Activated T-cell treated with anti-CD3 and anti-CD28 coated beads for 24 hours (primary cell): ENCODE results near the gene CHD5.

ENCODE experiments used
- DNase-seq: peaks from one replicate; pipeline ENCODE4 v3.0.0-alpha.2; 2020; ENCODE audit warnings: low read depth

CHD5 gene

DNA sequence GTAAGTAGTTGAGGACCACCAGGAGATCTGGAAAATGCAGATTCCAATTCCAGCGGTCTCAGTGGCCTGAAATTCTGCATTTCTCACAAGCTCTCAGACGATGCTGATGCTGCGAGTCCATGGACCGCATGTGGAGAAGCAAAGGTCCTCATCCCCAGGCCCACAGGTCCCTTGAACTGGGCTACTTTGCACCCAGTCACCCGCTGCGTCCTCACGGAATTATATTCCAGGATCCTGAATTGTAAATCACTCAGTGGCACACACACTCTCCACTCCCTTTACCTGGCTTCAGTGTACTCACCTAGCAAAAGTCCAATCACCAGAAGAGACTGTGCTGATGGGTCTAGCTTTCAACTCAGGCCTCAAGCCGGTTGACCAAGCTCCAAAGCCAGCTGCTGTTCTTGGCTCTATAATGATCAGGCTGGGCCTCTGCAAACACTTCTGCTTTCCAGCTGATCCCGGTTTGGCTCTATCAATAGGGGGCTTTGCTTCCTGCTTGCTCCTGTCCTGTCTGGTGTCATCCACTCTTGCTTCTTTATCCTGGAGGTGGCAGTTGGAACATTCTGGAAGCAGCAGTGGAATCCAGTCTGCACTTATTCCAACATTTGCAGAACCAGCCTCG is 20.2 kb upstream of the CHD5 start:
- no peak for DNase-seq

DNA sequence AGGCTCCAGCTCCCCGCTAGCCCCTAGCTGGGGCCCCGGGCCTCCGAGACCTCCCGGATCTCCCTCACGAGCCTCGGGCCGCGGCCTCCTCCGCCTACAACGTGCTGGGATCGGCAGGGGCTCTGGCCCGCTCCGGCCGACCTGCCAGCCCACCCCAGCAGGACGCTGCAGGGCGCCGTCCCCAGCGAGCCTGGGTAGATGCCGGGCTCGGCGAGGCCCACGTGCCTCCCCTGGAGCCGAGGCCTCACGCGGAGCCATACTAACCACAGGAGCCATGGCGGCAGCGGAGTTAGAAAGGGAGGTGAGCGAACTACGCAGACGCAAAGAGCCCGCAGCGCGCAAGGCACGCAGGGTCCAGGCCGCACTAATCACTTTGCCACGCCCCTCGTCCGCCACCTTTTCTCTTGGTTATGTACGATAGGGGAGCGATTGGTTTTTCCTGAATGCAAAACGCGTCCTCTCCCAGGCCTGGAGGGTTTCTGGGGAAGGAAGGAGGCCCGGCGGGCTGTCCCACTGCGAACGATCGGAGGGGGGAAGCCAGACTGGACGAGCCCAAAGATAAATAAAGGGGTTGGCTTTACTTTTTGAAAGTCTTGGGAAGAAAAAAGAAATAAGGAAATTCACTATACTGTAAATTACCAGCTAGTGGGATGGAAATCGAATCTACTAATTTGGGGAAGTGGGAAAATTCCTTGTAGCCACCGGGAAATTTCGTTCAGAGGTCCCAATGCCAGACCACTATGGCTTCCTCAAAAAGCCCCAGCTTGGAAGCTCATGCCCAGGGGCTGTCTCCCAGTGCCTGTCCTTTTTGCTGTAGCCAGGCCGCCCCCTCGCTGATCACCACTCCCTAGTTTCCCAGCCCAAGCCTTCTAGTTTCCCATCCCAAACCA is 19.4 kb upstream of the CHD5 start, which contains the start of gene RPL22:
TSS of gene RPL22 (minus strand) at position 298 of the 890 bp plus-strand sequence. CDS start at position 276, 22 bp downstream.
- DNase-seq, result peak; percentile 96

DNA sequence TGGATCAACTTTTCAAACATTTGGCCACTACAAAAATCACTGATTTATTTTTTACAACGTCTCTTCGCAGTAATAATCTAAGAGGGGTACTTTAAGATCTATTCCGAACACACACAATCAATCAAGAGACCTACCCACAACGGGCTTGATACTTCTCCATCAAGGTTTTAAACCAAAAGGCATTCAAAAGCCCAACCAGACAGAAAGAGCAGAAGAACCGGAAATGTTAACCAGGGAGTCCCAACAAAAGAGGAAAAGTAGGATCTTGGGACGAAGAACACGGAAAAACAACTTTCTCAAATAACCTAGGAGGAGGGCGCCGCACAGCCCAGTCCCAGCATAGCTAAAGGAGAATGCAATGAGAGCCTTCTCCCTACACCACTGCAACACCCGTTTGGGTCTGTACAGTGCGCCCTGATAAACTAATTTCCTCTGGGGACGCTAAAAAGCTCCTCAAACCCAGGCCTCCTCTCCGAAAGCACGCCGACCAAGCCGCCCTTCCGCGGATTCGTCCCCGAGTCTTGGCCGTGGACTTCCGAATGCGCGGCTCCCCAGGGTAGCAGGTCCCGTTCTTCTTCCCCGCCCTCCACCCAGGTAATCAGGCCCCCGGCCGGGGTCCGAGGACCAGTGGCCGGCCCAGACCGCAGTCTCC is 18.7 kb upstream of the CHD5 start:
- DNase-seq, result no peak

DNA sequence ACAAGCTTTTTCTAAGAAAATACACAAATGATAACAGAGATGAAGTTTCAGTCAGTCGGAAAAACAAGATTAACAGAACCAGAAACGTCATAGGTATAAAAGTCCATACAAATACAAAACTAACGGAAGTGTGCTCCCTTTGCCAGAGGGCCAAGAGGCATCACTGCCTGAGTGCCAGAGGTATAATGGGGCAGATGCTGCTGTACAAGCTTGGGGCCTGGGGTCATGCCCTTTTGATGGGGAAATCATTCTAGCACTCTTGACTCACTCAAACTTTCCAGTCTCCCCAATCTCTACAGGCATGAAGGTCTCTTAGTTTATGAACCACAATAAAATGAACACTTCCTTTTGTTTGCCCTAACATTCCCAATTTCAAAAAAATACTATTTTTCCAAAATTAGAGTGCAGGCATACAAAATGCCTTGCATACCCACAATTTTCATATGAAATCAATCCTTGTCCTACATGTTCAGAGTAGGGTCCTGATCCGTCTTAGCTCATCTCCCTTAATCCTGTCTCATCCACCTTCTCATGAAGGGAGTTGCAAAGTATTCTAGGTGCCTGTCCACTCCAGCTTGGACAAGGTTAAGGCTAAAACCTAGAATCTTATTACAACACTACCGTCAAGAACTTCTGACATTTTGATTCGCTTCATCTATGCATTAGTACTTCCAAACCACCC is 17.8 kb upstream of the CHD5 start:
- DNase-seq, result no peak

DNA sequence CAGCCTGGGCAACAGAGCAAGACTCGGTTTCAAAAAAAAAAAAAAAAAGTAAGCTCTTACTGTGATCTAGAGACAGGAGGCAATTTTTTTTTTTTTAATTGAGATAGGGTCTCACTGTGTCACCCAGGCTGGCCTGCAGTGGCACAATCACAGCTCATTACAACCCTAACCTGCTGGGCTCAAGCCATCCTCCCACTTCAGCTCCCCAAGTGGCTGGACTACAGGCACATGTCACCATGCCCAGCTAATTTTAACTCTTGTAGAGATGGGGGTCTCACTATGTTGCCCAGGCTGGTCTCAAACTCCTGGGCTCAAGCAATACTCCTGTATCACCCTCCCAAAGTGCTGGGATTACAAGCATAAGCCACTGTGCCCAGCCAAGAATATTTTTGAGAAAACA is 11.8 kb upstream of the CHD5 start:
- DNase-seq, result no peak

DNA sequence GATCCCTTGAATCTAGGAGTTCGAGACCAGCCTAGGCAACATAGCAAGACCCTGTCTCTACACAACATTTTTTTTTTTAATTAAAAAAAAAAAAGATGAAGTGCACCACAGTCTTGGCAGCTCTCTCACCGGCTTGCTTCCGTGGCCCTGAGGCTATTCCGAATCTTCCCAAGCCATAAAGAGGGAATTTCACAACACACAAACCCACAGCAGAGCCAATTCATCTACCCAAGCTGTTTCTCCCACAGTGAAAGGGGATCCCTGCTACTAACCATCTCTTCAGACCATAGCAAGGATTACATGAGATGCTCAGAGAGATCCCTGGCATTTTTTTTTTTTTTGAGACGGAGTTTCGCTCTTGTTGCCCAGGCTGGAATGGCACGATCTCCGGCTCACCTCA is 8.3 kb upstream of the CHD5 start:
- DNase-seq, result no peak

DNA sequence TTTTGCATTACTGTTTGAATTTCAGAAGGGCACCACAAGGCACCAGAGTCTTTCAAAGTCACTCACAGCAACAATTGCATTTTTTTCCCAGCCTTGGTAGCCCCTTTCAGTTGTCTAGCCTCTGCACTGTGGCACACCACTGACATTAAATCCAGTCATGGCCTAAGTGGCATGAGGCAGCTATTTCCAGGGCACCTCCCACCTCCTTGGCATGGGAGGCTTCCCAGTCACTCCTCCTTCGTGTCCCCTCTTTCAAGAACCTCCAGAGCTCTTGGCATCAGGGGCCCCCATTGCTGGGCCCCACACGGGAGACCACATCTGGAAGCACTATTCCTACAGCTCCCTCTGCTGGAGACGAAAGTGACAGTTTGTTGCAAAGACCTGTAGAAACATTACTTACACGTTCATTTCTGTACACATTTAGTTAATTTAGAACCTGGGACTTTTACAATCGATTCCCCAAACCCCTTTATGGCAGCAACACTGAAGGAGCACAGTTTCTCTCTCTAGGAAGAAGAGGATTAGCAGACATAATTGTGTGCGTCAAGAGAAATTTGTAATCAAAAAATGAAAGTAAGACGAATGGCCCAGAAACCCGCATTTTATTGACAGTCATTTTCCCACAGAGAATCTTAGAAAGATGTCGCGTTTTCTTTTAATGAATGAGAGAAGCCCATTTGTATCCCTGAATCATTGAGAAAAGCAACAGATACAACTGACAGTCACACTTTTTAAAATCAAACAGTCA is 5.7 kb upstream of the CHD5 start:
- DNase-seq, result no peak

DNA sequence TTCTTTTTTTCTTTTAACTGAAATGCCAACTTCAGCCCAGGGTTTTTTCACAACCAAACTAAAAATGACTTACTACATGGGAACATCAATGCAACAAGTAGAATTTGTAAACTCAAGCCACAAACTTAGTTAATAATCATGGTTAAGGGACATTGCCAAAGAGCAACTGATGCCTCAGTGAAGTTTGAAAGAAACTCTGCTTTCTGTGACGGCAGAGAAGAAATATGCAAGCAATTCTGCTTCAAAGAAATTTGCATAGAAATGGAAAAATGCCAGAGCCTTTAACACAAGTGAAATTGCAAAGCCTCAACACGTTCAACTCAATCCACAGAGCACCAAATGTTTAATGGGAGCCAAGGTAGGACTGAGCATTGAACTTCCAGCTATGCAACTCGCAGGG is 5.0 kb upstream of the CHD5 start:
- no peak for DNase-seq

DNA sequence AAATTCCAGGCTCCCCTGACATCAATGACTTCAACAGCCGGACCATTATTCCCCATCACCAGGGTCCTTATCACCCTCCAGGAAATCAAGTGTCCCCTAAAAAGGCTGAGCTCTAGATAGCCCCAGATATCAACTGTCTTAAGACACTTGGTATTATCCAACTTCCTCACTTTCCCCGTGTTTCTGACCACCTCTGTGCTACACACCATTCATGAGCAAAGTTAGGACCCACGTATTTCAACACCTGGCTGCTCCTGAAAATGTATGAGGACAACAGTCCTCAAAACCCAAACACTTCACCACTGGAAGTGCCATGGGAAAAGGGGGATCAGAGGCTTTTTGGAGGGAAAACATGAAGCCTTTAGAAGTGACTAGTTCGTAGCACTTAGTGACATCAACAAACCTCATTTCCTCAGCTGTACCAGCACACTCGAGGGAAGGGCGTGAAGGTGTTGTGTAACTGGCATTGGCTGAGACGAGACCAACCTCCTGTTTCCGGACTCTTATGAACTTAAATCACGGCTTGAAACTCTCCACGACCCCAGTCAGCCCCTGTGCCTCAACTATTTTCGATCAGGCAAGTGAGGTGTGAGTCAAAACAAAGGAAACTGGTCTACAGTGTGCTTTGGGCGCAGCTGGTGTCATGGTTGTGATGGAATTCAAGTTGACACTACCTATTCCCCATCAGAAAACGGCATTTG is 4.1 kb upstream of the CHD5 start:
- no peak for DNase-seq

DNA sequence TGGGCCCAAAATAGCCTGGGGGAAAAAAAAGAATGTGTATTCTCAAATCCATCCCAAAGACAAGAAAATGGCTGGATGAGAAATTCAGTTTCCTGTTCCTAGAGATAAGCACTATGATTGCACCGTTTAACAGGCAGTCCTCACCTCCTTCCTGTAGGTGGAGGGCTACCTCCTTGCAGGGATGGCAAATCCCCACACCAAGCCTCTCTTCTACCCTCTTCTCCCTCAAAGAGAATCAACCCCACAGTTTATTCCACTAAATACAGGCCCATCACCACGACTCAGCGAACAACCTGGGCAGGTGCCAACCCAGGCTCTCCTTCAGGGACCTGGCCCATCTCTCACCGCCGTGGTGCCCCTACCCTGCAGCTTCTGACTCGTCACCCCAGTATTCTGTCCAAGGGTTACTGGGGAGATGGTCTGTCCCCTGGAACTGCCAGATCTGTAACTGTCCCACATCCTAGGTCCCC is 3.4 kb upstream of the CHD5 start:
- no peak for DNase-seq

DNA sequence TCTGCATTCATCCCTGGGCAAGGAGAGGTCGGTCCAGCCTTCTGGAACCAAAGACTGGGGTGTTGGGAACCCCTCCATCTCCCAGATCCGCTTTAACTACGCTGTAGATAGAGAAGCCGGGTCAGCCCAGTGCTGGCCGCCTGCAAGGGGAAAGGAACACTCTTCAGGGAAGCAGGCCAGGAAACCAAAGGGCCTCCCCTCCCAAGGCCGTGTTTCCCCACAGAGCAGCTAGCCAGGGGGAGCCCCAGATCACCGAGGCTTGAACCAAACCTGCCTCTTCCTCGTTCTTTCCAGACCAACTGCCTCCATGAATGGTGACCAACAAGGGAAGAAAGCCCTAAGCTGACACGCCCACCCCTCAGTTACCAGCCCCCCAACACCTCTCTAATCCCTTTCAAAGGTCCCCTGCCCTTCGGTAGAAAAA is 1.2 kb upstream of the CHD5 start:
- DNase-seq, result no peak

DNA sequence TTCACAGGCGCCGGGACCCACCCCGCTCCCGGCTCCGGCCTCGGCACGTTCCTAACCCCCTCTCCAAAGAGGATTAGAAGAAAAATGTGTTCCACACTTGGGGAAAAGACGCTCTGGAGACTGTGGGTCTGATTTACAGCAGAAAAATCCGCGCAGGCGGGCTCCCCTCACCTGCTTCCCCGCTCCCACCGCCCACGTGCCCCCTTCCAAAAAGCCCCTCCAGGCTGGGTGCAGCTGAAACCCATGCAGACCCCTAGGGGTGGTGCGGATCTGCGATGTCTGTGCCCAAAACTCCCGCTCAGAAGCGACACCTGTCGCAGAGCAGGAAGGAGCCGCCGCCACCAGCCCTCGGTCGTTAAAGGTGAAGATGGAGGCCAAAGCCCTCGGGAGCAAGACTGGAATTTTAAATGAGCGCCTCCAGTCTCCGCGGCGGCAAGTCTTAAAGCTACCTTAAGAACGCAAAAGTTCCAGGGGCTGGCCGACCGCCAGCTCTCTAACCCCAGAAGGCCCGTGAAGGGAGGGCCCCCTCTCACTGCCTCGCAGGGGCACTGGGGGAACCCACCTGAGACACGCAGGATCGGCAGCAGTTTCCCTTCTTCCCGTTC is 688 bp upstream of the CHD5 start:
- DNase-seq, result no peak

DNA sequence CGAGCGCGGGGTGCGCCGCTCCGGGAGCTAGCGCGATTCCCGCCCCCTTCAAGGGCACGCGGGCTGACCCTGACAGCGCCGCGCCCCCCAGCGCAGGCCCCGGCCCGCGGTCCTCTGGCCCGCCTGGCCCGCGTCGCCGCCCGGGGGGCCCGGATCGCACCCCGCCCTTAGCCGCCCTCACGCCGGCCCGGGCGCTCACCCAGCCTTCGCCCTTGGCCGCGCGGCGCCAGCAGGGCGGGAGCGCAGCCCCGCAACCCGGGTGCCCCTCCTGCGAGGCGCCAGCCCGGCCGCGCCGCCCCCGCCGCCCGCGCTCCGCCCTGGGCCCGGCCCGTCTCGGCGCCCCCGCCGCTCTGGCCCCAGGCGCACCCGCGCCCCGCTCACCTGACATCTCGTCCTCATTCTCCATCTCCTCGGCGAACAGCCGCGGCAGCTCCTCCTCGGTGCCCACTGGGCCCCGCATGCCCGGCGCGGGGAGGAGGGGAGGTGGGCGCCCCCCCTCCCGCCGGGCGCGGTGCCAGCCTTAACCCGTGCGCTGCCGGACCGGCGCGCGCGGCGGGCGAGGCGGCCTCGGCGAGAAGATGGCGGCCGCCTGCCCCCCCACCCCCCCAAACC is 451 bp downstream of the CHD5 start:
- no peak for DNase-seq

DNA sequence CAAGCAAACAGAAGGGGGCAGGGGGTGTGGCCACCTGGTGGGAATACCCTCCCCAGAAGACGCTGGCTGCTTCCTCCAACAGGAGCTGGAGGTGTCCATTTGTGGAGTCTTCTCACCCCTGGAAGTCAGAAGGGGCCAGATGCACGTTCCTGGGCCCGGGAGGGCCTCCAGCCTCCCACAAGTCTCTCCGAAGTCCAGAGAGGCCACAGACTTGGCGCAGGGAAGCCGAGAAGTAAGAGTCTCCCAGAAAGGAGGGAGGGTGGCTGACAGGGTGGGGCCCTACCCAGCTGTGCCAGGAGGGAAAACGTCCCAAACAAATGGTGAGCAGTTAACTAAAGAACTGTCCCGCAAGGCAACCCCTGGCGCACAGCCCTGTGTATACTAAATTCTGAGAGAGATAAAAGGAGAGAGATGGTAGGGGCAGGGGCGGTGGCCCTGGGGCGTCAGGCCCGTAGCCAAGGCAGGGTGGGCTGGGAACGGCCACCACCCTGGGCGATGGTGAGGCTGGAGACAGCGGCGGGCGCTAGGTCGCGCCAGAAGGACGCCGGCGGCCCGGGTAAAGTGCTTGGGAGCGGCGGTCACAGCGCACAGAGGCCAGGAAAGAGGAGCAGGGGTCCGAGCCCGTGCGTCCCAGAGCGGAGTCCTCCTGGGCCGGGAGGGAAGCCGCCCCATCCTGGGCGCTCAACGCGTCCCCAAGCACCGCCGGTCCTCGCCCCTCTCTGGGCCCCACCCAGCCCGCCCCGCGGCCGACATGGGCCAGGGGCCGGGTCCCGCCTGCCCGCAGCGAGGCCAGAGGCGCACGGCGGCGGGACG is 1.2 kb downstream of the CHD5 start:
- no peak for DNase-seq

DNA sequence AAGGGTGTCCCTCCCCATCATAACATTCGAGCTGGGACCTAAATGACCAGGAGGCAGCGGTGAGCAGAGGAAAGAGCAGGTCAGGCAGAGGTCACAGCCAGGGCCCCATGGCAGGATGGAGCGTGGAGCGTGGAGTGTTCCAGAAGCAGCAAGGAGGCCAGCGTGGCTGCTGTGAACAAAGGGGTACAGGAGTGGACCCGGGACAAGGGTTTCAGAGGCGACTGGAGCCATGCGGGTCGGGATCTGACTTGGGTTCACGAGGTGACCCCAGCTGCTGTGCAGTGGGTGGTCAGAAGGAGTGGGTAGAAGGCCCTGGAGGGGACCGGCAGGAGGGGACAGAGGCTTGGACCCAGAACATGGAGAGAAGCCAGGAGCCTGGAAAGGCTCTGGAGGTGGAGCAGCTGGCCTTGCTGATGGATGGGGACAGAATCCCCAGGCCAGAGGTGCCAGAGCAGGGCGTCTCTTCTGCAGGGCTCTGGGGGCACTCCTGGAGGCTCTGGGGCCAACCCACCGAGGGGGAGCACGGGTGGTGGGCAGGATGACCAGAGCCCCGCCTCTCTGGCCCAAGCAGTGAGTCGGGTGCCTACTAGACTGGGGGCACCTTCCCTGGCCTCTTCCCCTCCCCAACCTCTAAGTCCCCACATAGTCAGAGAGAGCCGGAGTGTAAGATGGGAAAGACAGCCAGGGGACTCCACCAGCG is 2.3 kb downstream of the CHD5 start:
- DNase-seq, result no peak

DNA sequence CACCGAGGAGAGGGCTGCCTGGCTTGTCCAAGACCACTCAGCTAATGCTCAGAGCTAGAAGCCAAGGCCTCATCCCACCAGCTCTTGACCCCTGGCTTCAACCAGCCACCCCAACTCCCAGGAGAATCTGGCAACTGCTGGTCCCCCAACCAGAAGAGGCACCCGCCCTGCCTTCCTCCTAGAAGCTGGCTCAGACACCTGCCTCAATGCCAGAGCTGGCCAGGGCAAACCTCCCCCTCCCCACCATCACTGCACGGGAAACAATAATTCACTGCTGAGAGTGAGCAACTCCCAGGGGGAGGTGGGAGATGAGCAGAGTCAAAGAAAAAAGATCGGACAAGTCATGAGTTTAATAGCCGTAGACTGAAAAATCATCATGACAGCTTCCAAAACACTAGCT is 3.3 kb downstream of the CHD5 start:
- no peak for DNase-seq

DNA sequence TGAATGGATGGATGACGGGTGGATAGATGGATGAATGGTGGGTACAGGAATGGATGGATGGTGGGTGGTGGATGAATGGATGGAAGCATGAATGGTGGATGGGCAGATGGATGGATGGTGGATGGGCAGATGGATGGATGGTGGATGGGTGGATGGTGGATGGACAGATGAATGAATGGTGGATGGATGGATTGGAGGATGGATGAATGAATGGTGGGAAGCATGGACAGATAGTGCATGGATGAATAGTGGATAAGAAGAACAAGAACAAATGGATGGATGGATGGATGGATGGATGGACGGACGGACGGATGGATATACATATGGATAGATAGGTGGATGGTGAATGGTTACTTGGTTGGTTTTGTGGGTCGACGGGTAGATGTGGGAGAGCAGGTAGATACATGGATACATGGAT is 4.7 kb downstream of the CHD5 start:
- DNase-seq, result no peak

DNA sequence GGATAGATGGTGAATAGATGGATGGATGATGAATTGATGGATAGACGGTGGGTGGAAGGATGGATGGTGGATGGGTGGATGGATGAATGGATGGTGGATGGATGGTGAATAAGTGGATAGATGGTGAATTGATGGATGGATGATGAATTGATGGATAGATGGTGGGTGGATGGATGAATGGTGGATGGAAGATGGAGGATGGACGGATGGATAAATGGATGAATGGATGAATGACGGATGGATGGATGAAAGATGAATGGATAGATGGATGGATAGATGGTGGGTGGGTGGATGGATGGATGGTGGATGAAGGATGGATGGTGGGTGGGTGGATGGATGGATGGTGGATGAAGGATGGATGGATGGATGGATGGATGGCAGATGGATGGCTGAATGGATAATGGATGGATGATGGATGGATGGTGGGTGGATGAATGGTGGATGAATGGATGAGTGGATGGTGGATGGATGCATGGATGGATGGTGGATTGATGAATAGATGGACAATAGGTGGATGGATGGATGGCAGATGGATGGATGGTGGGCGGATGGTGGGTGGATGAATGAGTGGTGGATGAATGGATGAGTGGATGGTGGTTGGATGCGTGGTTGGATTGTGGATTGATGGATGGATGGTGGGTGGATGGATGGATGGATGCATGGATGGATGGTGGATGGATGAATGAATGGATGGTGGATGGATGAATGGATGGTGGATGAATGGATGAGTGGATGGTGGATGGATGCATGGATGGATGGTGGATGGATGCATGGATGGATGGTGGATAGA is 5.3 kb downstream of the CHD5 start:
- no peak for DNase-seq
